ENCODE results near the gene DDRGK1.

The DDRGK1 gene

DNA sequence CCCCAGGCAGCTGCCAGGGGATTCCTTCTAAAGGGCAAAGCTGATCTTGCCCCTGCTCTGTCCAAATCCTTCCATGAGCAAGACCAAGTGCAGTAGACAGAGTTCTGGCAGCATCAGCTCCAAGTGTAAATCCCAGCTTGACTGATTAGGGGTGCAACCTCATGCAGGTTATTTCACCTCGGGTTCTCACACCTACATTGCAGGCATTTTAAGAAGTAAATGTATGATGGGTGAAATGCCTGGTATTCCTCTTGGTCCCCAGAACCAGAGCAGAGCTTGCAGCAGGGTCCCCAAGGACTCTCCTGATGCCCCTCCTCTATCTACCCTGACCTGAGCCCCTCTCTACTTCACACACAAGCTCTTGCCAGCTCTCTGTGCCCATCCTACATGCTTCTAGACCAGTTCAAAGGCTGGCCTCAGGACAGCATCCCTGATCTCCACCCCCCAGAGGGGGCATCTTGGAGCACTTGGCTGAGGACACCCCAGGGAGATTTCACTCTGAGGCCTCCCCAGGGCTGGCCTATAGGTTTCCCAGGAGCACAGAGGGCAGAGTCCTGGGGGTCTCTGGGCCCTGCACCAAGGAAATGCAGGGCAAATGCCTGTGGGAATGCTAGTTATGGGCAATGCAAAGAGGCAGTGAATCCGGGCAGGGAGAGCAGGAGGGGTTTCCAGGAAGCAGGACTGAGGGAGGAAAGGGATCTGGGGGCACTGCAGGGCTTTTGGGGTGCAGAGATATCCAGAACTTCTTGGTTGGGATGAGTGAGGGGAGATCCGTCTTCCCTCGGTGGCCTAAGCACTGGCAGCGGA lies 32.2 kb downstream of the DDRGK1 start:
- DNase-seq = no peak
- in situ Hi-C loops (cut with MboI; ENCODE audit: low pct_unique_long_range_greater_than_20kb, low sequenced_read_pairs) = no loop called here

DNA sequence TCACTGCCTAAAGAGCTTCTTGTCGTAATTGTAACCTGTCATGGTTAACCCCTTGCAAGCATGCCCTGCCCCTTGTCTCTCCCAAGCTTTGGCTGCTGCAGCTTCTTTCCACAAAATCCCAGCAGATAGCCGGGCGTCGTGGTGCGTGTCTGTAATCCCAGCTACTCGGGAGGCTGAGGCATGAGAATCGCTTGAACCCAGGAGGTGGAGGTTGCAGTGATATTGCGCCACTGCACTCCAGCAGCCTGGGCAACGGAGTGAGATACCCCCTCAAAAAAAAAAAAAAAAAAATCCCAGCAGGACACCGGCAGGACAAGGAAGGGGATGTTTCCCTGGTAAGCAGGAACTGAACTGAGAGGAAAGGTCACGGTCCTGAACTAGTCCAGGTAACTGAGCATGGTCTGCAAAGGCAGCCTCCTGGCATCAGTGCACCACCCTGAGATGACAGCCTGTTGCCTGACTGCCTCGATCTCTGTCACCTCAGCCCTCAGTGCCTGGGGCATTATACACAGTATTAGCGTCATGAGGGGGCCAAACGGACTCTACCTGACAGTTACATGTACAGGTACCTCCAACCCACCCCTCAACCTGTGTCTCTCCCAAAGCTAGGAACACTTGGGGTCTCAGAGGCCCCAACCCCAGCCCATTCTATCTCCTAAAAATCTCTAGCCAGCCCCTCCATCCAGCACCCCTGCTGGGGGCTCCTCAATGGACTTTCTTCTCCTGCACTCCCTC lies 32.9 kb downstream of the DDRGK1 start:
- no peak for DNase-seq
- in situ Hi-C loops (cut with MboI; ENCODE audit: low pct_unique_long_range_greater_than_20kb, low sequenced_read_pairs) = no loop called here

DNA sequence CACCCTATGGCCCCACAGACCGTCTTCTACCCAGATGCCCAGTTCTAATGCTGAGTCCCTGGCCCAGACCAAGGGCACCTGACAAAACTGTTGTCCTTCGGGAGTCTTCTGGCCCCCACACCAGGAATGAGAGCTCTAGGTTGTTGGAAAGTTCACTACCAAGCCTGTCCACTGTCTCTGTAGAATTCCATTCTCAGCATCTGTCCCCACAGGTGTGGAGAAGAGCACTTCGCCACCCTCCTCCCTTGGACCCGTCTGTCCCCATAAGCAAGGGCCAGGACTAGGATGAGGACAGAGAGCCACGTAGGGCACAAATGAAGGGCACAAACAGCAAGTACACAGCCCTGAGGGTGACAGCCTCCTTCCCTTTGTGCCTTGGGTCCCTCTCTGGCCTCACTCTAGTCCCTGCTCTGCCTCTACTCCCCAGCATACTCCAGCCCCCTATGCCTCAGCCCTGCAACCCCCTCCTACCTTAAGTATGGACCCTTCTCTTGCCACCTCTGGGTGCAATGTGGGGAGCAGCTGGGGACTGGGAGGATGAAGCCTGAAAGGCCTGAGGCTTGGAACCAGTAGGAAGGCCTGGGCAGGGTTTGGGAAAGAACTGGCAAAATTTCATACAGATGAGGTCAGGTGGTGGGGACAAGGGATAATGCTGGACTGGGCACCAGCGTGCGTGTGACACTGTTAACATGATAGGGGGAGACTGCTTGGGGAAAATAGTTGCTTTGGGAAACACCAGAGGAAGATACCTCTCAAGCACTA lies 35.5 kb downstream of the DDRGK1 start:
- no peak for DNase-seq
- in situ Hi-C loops (cut with MboI; ENCODE audit: low pct_unique_long_range_greater_than_20kb, low sequenced_read_pairs) = no loop called here

DNA sequence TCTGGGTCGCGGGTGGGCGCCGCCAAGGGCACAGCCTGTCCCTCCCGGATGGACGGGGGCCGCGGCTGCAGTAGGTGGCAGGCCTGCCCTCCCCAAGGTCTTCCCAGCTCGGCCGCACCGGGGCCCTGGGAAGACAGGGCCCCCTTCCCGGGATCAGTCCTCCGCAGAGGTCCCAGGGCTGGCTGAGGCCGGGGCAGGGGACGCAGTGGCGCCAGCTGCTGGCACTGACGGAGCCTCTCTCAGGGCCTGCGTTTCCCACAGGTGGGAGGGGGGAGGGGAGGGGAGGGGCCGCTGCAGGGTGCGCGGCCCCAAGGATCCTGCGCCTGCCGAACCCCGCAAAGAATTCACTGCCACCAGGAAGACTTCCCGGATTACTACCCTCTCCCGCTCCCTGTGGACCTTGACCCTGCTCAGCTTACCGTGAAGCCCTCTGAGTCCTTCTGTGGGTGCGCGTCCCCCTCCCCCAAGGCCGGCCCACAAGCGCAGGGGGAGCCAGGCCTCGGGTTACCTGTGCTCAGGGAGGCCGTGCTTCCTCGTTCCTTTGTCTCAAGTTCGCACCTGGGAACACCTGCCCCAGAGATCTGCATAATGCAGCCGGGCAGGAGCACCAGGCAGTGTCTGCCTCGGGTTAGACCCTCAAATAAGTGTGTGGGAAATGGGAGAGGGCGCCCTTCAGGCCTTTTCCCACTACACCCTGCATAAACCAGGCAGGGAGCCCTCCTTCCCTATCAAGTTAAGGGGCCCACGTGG lies 36.2 kb downstream of the DDRGK1 start:
- in situ Hi-C loops (cut with MboI; ENCODE audit: low pct_unique_long_range_greater_than_20kb, low sequenced_read_pairs) = no loop called here
- no peak for DNase-seq

DNA sequence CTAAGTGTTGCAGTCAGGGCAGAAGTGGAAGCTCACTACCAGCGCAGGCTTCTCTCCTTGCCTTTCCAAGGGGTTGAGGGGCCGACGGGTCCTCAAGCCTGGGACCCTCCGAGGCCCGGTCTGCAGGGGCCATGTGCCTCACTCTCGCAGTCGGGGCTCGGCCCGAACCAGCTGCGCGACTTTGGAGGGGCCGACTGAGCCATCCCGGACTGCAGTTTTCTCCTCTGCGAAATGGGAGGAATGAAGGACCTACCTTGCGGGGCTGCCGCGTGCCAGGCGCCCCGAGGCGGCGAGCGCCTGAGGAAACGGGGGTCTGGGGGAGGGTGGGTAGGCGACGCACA lies 36.8 kb downstream of the DDRGK1 start:
- DNase-seq = no peak

GRCh38 chr20:3166913-3167342 lies 37.6 kb downstream of the DDRGK1 start:
- in situ Hi-C loops (cut with MboI; ENCODE audit: low pct_unique_long_range_greater_than_20kb, low sequenced_read_pairs) = no loop called here
- no peak for DNase-seq

More for the DNA sequence above, 36.8 kb downstream of the DDRGK1 start:
- in situ Hi-C loops (cut with MboI; ENCODE audit: low pct_unique_long_range_greater_than_20kb, low sequenced_read_pairs) = no loop called here

DNA sequence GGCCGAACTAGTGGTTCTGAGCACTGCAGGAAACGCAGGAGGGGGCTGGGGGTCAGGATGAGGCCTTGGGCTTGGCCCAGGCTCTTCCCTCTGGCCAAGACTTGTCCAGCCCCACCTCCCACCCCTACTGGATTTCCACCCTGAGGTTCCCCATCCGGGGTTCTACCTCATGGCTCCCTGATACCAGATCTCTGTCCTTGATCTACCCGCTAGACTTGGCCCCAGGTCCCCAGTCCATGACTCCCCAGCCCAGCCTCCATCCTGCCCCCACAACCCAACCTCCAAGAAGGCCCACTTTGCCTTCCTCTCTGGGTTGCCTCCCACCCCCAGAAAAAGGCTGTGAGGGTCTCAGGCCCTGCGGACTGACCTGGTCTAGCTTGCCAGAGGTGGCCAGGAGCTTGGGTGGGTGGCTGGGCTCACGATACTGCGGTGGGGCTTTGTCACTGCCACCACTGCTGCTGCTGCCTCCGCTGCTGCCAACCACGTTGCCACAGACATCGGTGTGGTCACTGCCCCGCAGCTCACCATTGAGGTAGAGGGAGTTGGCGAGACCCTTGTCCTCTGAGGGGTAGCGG lies 38.1 kb downstream of the DDRGK1 start:
- DNase-seq = no peak
- in situ Hi-C loops (cut with MboI; ENCODE audit: low pct_unique_long_range_greater_than_20kb, low sequenced_read_pairs) = no loop called here

DNA sequence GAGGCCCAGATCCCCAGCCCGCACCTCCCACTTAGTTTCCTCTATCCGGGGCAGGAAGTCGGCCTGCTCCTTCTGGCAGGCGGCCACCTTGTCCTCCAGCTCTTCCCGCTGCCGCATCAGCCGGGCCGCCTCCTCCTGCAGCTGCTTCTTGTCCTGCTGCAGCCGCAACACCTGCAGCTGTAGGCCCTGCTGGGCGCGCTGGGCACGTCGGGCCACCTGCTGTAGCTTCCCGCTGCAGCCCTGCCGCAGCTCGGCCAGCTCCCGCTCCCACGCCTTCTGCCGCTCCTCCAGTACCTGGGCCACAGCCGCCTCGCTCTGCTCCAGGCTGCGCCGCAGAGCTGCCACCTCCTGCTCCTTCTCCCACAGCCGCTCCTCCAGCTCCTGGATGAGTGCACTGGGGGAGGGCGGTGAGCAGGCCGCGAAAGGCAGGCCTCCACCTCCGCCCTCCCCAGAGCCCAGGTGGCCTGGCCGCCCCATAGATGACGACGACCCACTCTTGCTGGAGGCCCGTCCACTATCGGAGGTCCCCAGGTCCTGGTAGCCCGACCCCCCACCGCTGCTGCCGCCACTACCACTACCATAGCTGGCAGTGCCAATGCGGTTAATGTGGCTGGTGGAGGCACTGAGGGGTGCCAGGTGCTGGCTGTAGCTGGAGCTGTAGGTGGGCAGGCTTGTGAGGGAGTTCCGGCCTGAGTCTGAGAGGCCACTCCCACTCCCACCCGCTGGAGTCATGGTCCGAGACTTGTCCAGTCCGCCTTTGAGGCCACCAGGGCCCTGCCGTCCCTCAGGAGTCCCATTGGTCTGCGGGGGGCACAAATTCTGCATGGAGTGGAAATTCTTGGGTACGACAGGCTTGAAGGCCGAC lies 38.8 kb downstream of the DDRGK1 start:
- in situ Hi-C loops (cut with MboI; ENCODE audit: low pct_unique_long_range_greater_than_20kb, low sequenced_read_pairs) = no loop called here
- DNase-seq = no peak

- in situ Hi-C loops (cut with MboI; ENCODE audit: low pct_unique_long_range_greater_than_20kb, low sequenced_read_pairs) = no loop called here
- no peak for DNase-seq
These were observed 39.6 kb downstream of the DDRGK1 start for GRCh38 chr20:3164763-3165410.

DNA sequence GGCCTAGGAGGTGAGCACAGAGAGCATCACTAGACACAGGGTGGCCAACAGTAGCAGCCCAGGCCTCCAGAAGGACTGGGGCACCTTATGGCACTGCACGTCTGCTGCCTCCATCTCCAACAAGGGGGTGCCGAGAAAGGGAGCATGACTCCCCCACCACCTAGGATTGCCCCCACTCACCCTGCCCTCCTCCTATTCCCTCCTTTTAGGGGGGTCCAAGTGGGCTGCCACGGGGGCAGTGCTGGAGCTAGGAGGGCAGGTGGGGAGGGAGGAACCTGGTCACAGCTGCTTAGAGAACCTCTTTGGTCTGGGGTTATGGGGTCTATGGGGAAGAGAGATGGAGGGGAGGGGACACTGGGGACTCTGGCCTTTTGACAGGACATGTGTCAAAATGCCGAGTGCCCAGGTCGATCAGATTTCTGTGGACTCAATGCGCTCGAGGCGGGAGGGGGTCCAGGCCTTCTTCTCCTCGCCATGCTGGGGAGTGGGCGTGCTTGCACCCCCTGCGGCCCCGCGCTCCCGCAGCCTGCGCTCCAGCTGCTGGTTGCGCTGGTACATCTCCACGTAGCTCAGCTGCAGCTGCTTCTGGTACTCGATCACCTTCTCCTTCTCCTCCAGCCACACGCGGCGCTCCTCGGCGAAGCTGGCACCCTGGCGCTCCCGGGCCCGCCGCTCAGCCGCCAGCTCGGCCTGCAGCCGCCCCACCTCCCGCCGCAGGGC lies 40.3 kb downstream of the DDRGK1 start:
- DNase-seq = no peak
- in situ Hi-C loops (cut with MboI; ENCODE audit: low pct_unique_long_range_greater_than_20kb, low sequenced_read_pairs) = no loop called here

- DNase-seq = no peak
These were observed 41.1 kb downstream of the DDRGK1 start for GRCh38 chr20:3163099-3164042.

DNA sequence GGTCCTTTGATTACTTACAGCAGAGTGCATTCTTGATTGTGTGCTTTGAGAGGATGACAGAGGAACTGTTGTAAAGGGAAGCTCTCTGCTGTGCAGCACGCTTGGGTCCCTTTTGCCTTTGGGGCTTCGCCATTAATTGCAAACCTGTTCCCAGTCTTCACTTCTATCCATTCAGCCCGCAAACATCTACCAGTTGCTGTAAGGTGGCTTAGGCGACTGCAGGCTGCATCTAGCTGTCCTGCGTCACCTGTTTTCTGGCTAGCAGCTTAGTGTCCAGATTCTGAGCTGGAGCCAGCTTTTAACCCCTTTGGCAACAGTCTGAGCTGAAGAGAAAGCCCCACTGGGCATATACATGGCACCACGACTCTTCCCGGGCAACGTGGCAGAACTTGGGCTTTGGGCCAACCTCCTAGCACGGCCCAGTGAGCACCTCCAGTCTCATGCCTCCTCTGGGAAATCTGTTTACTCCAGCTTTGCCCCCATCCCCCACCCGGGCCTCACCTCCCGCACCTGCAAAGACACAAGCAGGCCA lies 42.3 kb downstream of the DDRGK1 start:
- in situ Hi-C loops (cut with MboI; ENCODE audit: low pct_unique_long_range_greater_than_20kb, low sequenced_read_pairs) = no loop called here
- no peak for DNase-seq

More at GRCh38 chr20:3163099-3164042, 41.1 kb downstream of the DDRGK1 start:
- in situ Hi-C loops (cut with MboI; ENCODE audit: low pct_unique_long_range_greater_than_20kb, low sequenced_read_pairs) = no loop called here

GRCh38 chr20:3161316-3162079 lies 43.0 kb downstream of the DDRGK1 start:
- in situ Hi-C loops (cut with MboI; ENCODE audit: low pct_unique_long_range_greater_than_20kb, low sequenced_read_pairs) = no loop called here
- DNase-seq = no peak

- in situ Hi-C loops (cut with MboI; ENCODE audit: low pct_unique_long_range_greater_than_20kb, low sequenced_read_pairs) = no loop called here
- DNase-seq = no peak
These were observed 44.1 kb downstream of the DDRGK1 start for GRCh38 chr20:3160418-3160817.

DNA sequence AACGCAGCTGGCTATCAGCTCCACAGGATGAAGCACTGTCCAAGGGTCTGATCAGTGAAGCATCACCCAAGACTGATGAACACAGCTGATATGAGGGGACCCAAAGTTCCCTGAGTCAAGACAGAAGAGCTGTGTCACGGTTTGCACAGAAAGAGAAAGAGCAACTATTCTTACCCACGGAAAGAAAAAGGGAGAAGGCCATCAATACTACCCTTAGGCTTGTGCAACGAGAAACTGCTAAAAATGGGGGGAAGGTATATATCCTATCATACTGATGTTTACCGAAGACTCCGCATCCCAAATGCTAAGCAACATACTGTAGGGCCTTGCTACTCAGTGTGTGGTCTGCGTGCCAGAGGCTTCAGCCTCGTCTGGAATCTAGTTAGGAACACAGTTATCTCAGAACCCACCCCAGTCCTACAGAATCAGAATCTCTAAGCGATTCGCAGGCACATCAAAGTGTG lies 45.5 kb downstream of the DDRGK1 start:
- in situ Hi-C loops (cut with MboI; ENCODE audit: low pct_unique_long_range_greater_than_20kb, low sequenced_read_pairs) = no loop called here
- DNase-seq = no peak
